ENCODE data around the gene MYO1E.
"Not testable (repeated sequence)": the region's sequence is repeated elsewhere in the genome, so short reads cannot be mapped to it uniquely, and the experiment has no call there.

MYO1E gene

GRCh38 chr15:59387196-59387878 is 14.7 kb upstream of the MYO1E start:
- DNase-seq (ENCODE audit: low read depth in 3 of 3) = not testable (repeated sequence)

DNA sequence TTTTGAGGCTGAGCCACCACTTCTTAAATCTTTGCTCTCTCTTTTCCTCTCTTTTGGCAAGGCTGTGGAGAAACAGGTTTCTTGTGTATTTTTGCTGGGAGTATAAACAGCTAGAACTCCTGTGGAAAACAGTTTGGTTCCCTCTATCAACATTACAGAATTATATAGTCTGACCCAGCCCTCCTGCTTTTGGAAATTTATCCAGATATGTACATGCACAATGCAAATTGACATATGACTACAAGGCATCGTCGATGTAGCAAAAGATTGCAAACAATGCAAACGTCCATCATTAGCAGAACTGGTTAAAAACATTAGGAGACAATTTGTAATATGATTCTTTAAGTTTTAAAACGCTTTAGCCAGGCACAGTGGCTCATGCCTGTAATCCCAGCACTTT is 12.5 kb upstream of the MYO1E start:
- no peak for DNase-seq (ENCODE audit: low read depth in 3 of 3)

GRCh38 chr15:59384507-59384906 is 11.8 kb upstream of the MYO1E start:
- no peak for DNase-seq (ENCODE audit: low read depth in 3 of 3)

GRCh38 chr15:59380902-59381610 is 8.4 kb upstream of the MYO1E start:
- DNase-seq (ENCODE audit: low read depth in 3 of 3) = no peak

DNA sequence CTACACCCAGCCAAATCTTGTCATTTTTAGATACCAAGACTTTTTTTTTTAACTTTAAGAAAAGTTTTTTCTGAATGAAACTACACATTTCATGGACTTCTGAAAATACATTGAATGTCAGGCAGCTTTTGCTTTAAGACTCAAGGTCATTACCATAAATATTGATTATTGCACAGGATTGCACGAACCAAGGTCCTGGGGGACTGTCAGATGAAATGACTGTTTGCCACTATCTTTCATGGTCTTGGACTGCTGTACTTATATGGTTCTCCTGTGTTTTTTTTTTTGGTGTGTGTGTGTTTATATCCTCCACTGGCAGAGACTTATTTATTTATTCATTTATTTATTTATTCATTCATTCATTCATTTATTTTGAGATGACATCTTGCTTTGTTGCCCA is 6.9 kb upstream of the MYO1E start:
- no peak for DNase-seq (ENCODE audit: low read depth in 3 of 3)

DNA sequence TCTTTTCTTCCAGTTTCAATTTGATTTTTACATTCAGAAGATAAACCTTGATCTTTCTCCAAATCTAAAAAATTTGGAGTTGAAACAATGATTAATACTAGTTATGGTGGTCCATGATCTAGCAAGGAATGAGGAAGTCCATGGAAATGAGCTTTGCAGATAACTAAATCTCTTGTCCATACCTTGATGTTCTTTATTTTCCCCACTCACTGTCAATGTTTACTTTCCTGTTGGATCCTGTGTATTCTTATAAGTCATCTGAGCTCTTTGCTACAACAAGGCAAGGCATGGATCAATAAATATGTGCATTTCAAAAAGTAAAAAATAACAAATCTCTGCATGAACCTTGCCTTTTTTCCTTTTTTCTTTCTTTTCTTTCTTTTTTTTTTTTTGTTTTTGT is 6.2 kb upstream of the MYO1E start:
- no peak for DNase-seq (ENCODE audit: low read depth in 3 of 3)

GRCh38 chr15:59377924-59378323 is 5.3 kb upstream of the MYO1E start:
- no peak for DNase-seq (ENCODE audit: low read depth in 3 of 3)

DNA sequence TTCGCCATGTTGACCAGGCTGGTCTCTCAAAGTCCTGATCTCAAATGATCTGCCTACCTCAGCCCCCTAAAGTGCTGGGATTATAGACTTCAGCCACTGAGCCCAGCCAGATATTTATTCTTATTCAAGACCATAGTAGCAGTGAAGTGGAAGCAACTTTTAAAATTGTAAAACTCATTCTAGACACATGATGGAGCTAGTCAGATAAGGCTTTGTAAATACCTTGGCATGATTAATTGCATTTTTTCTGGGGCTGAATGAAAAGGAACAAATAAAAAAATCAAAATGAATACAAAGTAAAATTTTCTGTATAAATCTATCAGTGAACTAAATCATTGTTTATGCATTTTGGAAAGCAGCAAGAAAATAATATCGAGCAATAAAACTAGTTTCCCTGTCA is 4.1 kb upstream of the MYO1E start:
- no peak for DNase-seq (ENCODE audit: low read depth in 3 of 3)

DNA sequence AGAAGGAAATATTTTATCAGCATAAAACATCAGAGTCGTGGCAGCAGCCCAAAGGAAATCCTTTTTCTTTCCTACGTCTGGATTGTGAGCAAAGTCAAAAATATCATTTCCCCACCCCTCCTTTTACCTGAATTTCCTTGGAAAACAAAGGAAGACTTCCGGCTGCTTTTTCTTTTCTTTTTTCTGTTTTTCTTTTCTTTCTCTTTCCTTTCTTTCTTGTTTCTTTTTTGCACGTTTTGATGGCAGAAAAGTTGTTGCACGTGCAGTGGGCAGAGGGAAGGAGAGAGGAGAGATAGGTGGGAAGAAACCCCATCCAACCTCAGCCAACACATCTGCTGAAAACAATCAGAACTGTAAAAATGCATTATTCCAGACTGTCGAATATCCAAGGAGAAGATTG is 544 bp upstream of the MYO1E start:
- DNase-seq (ENCODE audit: low read depth in 3 of 3) = no peak

- no peak for DNase-seq (ENCODE audit: low read depth in 3 of 3)
Measured at GRCh38 chr15:59371458-59372351, 966 bp downstream of the MYO1E start.

GRCh38 chr15:59369597-59369996 is 3.1 kb downstream of the MYO1E start:
- DNase-seq (ENCODE audit: low read depth in 3 of 3) = no peak

DNA sequence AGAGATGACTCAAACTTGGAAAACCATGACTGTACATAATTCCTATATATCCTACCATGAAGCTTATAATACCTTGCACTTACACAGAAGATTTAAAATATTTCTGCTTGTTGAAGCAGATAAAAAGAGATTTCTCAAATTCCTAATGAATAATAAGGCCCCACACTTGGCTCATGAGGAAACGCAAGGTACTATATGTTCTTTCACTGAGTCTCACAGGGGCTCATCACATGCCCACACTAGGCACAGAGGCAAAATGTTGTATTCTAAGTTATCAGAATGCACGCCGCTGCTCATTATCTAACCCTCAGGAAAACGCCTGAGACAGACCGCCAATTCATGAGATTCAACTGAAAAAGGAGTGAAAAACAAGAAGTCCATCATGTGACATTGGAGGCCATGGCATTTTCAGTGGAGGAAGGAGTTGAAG is 5.6 kb downstream of the MYO1E start:
- no peak for DNase-seq (ENCODE audit: low read depth in 3 of 3)

DNA sequence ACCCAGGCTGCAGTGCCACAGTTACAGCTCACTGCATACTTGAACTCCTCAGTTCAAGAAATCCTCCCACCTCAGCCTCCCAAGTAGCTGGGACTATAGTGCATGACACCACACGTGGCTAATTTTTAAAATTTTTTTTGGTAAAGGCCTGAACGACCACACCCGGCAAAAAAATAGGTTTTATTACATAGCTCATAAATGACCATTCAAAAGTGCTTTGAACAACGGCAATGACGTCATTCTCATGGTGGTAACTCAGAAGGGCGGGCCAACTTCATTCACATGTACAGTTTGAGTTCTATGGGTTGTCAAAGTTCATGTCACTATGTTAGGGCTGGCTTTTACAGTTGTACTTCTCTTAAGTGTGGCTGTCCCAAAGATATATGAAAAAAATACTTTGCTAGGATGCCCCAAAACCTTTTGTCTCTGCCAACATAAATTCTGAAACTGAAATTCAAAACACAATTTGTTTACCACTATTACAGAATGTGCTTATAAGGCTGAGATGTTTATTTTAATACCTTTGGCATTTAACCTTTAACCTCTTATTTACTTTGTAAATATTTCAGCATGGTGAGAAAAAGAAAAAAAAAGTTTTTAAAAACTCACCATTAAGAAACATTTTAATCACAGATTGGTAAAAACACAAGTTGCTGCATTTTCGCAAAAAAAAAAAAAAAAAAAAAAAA is 6.2 kb downstream of the MYO1E start:
- no peak for DNase-seq (ENCODE audit: low read depth in 3 of 3)

GRCh38 chr15:59364248-59364647 is 8.4 kb downstream of the MYO1E start:
- DNase-seq (ENCODE audit: low read depth in 3 of 3) = no peak

DNA sequence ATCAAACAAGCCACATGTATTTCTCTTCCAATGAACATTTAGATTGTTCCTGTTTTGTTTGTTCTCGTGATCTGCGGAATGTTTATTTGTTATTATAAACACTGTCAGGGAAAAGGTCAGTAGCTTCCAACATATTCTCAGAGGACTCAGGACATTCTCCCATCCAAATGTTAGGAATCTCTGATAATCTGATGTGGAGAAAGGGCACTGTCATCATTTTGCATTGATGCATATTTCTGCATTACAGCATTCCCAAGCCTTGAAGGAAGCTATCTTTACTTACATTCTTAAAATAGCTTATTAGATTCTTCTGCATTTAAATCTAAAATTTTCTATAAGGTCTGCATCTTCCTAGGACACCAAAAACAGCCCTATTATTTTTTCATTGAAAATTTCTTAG is 10.3 kb downstream of the MYO1E start:
- no peak for DNase-seq (ENCODE audit: low read depth in 3 of 3)

- no peak for DNase-seq (ENCODE audit: low read depth in 3 of 3)
Measured at GRCh38 chr15:59360896-59361295, 11.8 kb downstream of the MYO1E start.

DNA sequence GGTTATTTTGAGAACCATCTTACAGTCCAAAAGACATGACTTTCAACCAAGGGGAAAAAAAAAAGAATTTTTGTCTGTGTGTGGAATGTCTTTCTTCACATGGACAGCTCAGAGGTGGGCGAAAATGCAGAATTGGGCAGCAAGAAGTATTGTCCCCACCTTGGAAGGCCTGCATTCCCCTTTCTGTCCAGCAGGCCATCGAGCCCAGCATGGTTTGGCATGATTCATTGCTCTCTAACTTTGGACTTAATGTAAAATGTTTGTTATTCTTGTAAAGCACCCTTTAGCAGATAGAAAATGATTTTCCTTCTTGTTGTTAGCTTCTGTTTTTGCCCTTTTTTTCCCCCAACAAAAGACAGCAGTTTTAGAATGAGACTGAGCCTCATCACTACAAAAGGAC is 12.4 kb downstream of the MYO1E start:
- DNase-seq (ENCODE audit: low read depth in 3 of 3) = no peak

- no peak for DNase-seq (ENCODE audit: low read depth in 3 of 3)
Measured at GRCh38 chr15:59355730-59356129, 16.9 kb downstream of the MYO1E start.

GRCh38 chr15:59354417-59355031 is 18.1 kb downstream of the MYO1E start:
- DNase-seq (ENCODE audit: low read depth in 3 of 3) = no peak

DNA sequence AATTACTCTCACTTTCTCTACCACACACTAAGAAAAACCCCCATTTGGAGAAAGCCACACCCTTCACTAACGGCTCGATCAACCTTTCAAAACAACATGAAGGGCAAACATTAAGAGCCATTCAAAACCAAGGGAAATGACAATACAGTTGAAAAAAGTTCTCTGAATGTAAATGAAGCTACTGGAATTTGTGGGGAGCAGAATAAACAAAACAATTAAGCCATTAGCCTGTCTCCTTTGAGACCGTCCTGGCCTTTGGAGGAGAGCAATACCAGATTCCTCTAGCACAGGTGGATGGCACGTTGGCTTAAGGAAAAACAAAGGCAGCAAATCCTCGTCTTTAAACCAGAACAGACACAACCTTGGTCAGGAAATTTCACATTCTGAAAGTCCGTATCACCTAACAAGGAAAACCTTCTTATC is 18.7 kb downstream of the MYO1E start:
- no peak for DNase-seq (ENCODE audit: low read depth in 3 of 3)

- DNase-seq (ENCODE audit: low read depth in 3 of 3) = no peak
Measured at GRCh38 chr15:59352683-59353082, 20.0 kb downstream of the MYO1E start.

GRCh38 chr15:59352189-59352588 is 20.5 kb downstream of the MYO1E start:
- DNase-seq (ENCODE audit: low read depth in 3 of 3) = no peak

All from stimulated activated CD4-positive, alpha-beta T cell treated with anti-CD3 and anti-CD28 coated beads, TNF-alpha, amount 100 ng/mL, for 4 hours (primary cell).